Measurements from ENCODE around the gene EPHB4.
A peak's percentile ranks its signal among the peaks of the same experiment; 100 is the strongest.
"Not testable (repeated sequence)": the region's sequence is repeated elsewhere in the genome, so short reads cannot be mapped to it uniquely, and the experiment has no call there.

Gene EPHB4

GRCh38 chr7:100827330-100828226, at the start of gene EPHB4:
Gene EPHB4 (minus strand): TSS chr7:100827523. CDS start chr7:100827030, 493 bp downstream.
- no peak for DNase-seq

- DNase-seq: peak; percentile 48
These were observed 48.0 kb upstream of the EPHB4 start for GRCh38 chr7:100875356-100875751.

- peak; percentile 99 for DNase-seq
These were observed 47.4 kb upstream of the EPHB4 start, which contains the start of gene SRRT for GRCh38 chr7:100874577-100875355. Gene SRRT (plus strand): TSS chr7:100875103. CDS start chr7:100875591, 488 bp downstream.

- DNase-seq: no peak
These were observed 46.9 kb upstream of the EPHB4 start for GRCh38 chr7:100874300-100874576.

GRCh38 chr7:100873599-100874299, 46.4 kb upstream of the EPHB4 start:
- DNase-seq: no peak

GRCh38 chr7:100867776-100868485, 40.6 kb upstream of the EPHB4 start:
- DNase-seq: no peak

GRCh38 chr7:100867040-100867775, 39.9 kb upstream of the EPHB4 start, which contains the start of gene TRIP6:
Gene TRIP6 (plus strand): TSS chr7:100867387. CDS start chr7:100867498, 111 bp downstream.
- DNase-seq: peak; percentile 77

- no peak for DNase-seq
These were observed 39.4 kb upstream of the EPHB4 start for GRCh38 chr7:100866729-100867039.

- DNase-seq: peak; percentile 44
These were observed 38.8 kb upstream of the EPHB4 start for GRCh38 chr7:100865938-100866728.

GRCh38 chr7:100865372-100865911, 38.1 kb upstream of the EPHB4 start:
- DNase-seq: no peak

- no peak for DNase-seq
These were observed 37.0 kb upstream of the EPHB4 start for GRCh38 chr7:100864263-100864845.

- DNase-seq: no peak
These were observed 36.2 kb upstream of the EPHB4 start for GRCh38 chr7:100863406-100863950.

- no peak for DNase-seq
These were observed 34.3 kb upstream of the EPHB4 start for GRCh38 chr7:100861616-100861985.

GRCh38 chr7:100860702-100861615, 33.6 kb upstream of the EPHB4 start:
- no peak for DNase-seq

GRCh38 chr7:100859856-100860255, 32.5 kb upstream of the EPHB4 start:
- DNase-seq: no peak

GRCh38 chr7:100856871-100857282, 29.6 kb upstream of the EPHB4 start:
- no peak for DNase-seq

- no peak for DNase-seq
These were observed 28.2 kb upstream of the EPHB4 start for GRCh38 chr7:100855515-100855914.

GRCh38 chr7:100854899-100855298, 27.6 kb upstream of the EPHB4 start:
- not testable (repeated sequence) for DNase-seq
